Left ventricle myocardium inferior (tissue), 1 donor: ENCODE data around the gene MKS1. TPM values are rescaled to one million over a fixed set of nuclear protein-coding genes. Genes with fewer than 3 reads are reported as not detected.

Source experiments
- DNase-seq: peaks from one replicate; pipeline ENCODE4 v3.0.0-alpha.2; 2020
- H3K27ac ChIP-seq: fragments of 200-600 bp; replicated peaks from 2 replicates; pipeline ENCODE4 v1.8.0; 2021
- H3K27me3 ChIP-seq: fragments of 200-600 bp; 2 replicates; pipeline ENCODE4 v1.8.0; 2021; ENCODE audit warnings: low read depth
- H3K36me3 ChIP-seq: fragments of 200-600 bp; 2 replicates; pipeline ENCODE4 v1.8.0; 2021
- H3K4me1 ChIP-seq: fragments of 200-600 bp; 2 replicates; pipeline ENCODE4 v1.8.0; 2021
- H3K4me3 ChIP-seq: fragments of 200-600 bp; 2 replicates; pipeline ENCODE4 v1.8.0; 2021; ENCODE audit warnings: mild to moderate bottlenecking, moderate library complexity
- H3K9me3 ChIP-seq: fragments of 200-600 bp; replicated peaks from 2 replicates; pipeline ENCODE4 v1.8.0; 2021
- intact Hi-C: fragments of 100-400 bp; cut with micrococcal nuclease; formaldehyde crosslinking; loops from one replicate; pipeline ENCODE4 v1.11.0; 2022
- total RNA-seq: library from RNA; stranded (reverse); fragmentation: NEBNext Ultra II Directional; extraction: Animal tissue kit (Norgen Biotek cat#: 25700); gene quantifications from one replicate; pipeline ENCODE4 v1.2.1, GENCODE V29; 2021
- TF ChIP-seq, protein P1 (sequence below): fragments of 200-600 bp; IDR thresholded peaks from 2 replicates; pipeline ENCODE4 v1.8.0; 2021; ENCODE audit warnings: antibody characterized with exemption, mild to moderate bottlenecking, borderline replicate concordance
- donor health status: DM: no; HTN: yes; CAD: no; lungs with severe emphysema.

The MKS1 gene
- total RNA-seq, 1 donor from 2014 or later = 10.8 TPM

DNA sequence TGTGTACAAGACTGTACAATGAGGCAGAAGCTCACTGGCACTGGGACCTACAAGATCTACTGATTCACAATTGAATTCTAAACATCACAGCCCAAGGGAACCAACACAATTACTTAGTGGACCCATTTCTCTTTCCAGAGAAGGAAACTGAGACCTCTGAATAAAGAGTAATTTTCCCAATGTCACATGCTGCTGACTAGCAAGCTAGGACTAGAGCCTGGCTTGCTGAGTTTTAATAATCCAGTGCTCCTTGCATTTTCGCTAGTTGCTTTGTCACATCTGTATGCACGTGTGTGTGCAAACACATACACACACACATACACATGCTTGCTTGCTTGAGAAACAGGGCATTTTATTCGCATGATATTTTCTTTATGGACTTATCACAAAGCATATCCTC is 15.5 kb upstream of the MKS1 start:
- Histone ChIP-seq H3K36me3 (no peaks in the 10 kb centered on the region), H3K9me3 (no peaks in the 10 kb centered on the region), H3K27ac (no peak overlapping the region), H3K4me3 (no peak overlapping the region), H3K27me3 (peaks cover 98% of the 10 kb centered on the region), H3K4me1 (no peaks in the 10 kb centered on the region)
- DNase-seq = no peak
- intact Hi-C loops = no loop called here
- TF ChIP-seq, protein P1, sequence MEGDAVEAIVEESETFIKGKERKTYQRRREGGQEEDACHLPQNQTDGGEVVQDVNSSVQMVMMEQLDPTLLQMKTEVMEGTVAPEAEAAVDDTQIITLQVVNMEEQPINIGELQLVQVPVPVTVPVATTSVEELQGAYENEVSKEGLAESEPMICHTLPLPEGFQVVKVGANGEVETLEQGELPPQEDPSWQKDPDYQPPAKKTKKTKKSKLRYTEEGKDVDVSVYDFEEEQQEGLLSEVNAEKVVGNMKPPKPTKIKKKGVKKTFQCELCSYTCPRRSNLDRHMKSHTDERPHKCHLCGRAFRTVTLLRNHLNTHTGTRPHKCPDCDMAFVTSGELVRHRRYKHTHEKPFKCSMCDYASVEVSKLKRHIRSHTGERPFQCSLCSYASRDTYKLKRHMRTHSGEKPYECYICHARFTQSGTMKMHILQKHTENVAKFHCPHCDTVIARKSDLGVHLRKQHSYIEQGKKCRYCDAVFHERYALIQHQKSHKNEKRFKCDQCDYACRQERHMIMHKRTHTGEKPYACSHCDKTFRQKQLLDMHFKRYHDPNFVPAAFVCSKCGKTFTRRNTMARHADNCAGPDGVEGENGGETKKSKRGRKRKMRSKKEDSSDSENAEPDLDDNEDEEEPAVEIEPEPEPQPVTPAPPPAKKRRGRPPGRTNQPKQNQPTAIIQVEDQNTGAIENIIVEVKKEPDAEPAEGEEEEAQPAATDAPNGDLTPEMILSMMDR = no peak

DNA sequence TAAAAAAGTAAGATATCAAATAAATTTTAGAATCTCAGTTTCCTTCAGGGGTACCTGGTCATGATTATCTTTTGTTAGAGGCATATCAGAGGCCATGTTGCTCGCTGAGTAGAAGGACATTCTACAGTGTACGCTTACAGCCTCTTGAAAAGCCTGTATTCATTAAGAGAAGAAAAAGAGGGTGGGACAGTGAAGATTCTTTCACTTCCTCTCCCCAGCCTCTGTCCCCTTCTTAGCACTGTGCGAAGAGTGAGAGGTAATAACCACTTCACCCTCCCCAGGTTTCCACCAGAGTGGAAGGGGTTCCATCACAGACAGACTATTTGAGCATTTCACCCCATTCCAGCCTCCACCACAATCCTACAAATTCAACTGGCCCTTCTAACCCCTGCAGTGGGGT is 14.5 kb upstream of the MKS1 start:
- intact Hi-C loops = no loop called here
- TF ChIP-seq, protein P1 = no peak
- no peaks in the 10 kb centered on the region for H3K9me3 ChIP-seq
- no peak overlapping the region for H3K27ac ChIP-seq
- no peak for DNase-seq
- peaks cover 96% of the 10 kb centered on the region for H3K27me3 ChIP-seq
- H3K4me3 ChIP-seq = no peak overlapping the region
- no peaks in the 10 kb centered on the region for H3K4me1 ChIP-seq
- H3K36me3 ChIP-seq = no peaks in the 10 kb centered on the region

DNA sequence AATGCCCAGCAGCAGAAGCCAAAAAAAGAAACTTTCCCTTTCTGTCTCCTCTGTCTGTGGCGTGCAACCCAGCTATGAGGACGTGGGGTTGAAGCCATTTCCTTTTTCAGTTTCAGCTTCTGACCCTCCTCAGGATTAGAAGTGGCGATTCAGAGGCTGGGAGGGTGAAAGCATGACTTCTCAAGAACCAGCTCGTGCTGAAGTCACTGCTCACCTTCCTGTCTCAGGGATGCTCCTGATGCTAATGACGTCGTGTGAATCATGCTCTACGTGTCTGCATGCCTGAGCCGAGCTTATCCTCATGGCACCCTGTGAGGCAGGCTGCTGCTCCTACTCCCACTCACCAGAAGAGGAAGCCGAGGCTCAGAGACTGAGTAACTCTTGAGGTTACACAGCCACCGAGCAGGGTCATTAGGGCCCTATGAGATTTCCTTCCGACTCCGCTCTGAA is 13.7 kb upstream of the MKS1 start:
- H3K36me3 ChIP-seq = no peaks in the 10 kb centered on the region
- H3K27me3 ChIP-seq = peaks cover 96% of the 10 kb centered on the region

DNA sequence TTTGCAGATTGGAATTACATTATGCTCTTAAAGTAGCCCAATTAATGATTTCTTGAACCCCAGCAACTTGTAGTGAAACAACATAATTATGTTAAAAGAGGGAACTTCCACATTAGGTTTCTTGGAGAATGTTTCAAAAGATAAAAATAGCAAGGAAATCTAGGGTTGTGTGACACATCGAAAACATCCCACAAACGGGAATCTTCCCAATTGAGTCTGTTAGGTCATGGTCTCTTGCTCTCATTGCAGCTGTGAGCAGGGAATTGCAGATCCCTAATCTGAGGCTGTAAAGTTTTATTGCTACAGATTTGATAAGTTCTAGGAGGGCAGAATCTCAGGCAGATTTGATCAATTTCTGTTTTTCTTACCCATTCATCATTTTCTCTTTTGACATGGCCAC is 12.6 kb upstream of the MKS1 start:
- Histone ChIP-seq H3K36me3 (no peaks in the 10 kb centered on the region), H3K4me1 (no peaks in the 10 kb centered on the region), H3K9me3 (no peaks in the 10 kb centered on the region), H3K27ac (no peak overlapping the region), H3K27me3 (peaks cover 94% of the 10 kb centered on the region), H3K4me3 (no peak overlapping the region)
- TF ChIP-seq, protein P1 = no peak
- intact Hi-C loops = no loop called here
- DNase-seq = no peak

More for the DNA sequence above, 13.7 kb upstream of the MKS1 start:
- Histone ChIP-seq H3K27ac (no peak overlapping the region), H3K9me3 (no peaks in the 10 kb centered on the region), H3K4me1 (no peaks in the 10 kb centered on the region), H3K4me3 (no peak overlapping the region)
- no peak for DNase-seq
- intact Hi-C loops = no loop called here
- TF ChIP-seq, protein P1 = no peak

DNA sequence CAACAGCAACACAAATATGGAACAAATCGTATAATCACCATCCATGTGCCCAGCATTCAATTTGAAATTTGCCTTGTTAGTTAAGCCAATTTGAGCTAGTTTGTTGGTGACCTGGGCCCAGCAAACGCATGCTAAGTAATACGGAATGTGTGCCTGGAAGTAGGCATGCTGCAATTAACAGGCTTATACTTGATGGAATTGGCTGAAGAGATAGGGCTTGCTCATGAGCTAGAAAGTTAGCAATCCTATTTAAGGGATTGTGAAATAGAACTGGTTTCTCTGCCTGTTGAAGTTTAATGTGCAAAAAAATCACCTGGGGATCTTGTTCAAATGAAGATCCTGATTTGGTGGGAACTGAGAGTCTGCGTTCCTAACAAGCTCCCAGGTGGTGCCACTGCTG is 10.8 kb upstream of the MKS1 start:
- DNase-seq = no peak
- Histone ChIP-seq H3K4me1 (no peaks in the 10 kb centered on the region), H3K36me3 (no peaks in the 10 kb centered on the region), H3K27me3 (peaks cover 83% of the 10 kb centered on the region), H3K27ac (no peak overlapping the region), H3K4me3 (no peak overlapping the region), H3K9me3 (no peaks in the 10 kb centered on the region)
- TF ChIP-seq, protein P1 = no peak
- intact Hi-C loops = no loop called here

DNA sequence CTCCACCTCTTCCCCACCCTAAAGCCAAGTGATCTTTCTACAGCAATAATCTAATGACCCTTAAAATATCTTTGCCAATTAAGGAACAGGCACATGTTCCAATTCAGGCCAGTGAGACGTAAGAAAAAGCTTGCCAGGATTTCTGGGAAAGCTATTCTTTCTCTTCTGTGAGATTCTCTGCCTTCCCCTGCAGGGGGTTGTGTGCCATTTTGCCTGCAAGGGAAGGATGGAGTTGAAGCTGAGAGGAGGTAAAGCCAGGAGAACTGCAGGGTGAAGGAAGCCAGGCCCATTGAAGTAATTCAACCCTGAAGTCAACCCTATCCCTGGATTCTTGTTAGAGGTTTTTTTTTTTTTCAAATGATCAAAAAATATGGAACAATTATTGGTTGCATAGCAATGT is 10.3 kb upstream of the MKS1 start:
- TF ChIP-seq, protein P1 = no peak
- Histone ChIP-seq H3K27ac (no peak overlapping the region), H3K4me1 (no peaks in the 10 kb centered on the region), H3K4me3 (no peak overlapping the region), H3K9me3 (no peaks in the 10 kb centered on the region), H3K27me3 (peaks cover 78% of the 10 kb centered on the region), H3K36me3 (no peaks in the 10 kb centered on the region)
- intact Hi-C loops = no loop called here
- no peak for DNase-seq
